Measurements from ENCODE around the gene IFNL4.

DNA sequence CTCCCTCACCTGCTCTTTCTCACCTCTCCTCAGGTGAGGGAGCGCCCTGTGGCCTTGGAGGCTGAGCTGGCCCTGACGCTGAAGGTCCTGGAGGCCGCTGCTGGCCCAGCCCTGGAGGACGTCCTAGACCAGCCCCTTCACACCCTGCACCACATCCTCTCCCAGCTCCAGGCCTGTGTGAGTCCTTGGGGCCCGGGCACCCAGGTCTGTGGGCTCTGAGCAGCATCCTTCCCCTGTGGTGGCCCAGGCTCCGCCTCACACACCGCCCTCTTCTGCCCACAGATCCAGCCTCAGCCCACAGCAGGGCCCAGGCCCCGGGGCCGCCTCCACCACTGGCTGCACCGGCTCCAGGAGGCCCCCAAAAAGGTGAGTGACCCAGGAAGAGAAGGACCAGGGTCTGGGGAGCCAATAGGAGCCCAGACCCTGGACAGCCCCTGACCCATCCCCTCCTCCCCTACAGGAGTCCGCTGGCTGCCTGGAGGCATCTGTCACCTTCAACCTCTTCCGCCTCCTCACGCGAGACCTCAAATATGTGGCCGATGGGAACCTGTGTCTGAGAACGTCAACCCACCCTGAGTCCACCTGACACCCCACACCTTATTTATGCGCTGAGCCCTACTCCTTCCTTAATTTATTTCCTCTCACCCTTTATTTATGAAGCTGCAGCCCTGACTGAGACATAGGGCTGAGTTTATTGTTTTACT lies 49.4 kb upstream of the IFNL4 start:
- TF ChIP-seq, protein P1, sequence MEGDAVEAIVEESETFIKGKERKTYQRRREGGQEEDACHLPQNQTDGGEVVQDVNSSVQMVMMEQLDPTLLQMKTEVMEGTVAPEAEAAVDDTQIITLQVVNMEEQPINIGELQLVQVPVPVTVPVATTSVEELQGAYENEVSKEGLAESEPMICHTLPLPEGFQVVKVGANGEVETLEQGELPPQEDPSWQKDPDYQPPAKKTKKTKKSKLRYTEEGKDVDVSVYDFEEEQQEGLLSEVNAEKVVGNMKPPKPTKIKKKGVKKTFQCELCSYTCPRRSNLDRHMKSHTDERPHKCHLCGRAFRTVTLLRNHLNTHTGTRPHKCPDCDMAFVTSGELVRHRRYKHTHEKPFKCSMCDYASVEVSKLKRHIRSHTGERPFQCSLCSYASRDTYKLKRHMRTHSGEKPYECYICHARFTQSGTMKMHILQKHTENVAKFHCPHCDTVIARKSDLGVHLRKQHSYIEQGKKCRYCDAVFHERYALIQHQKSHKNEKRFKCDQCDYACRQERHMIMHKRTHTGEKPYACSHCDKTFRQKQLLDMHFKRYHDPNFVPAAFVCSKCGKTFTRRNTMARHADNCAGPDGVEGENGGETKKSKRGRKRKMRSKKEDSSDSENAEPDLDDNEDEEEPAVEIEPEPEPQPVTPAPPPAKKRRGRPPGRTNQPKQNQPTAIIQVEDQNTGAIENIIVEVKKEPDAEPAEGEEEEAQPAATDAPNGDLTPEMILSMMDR (IDR thresholded peaks at IDR 0.05; ENCODE audit: extremely low read depth in 1 of 2, insufficient read depth in 1 of 2, low read depth in 1 of 2, low read length in 2 of 2): no peak
- TF ChIP-seq FOS (IDR thresholded peaks at IDR 0.05; ENCODE audit: borderline replicate concordance, insufficient read depth, low read length) (no peak), MAX (IDR thresholded peaks at IDR 0.05; ENCODE audit: insufficient read depth, insufficient read length) (no peak), POLR2A (IDR thresholded peaks at IDR 0.05; ENCODE audit: low read depth, low read length) (no peak), MYC (IDR thresholded peaks at IDR 0.05; ENCODE audit: low read depth, low read length) (no peak)

Measured in endothelial cell of umbilical vein (primary cell).